Activated CD8-positive, alpha-beta memory T cell treated with anti-CD3 and anti-CD28 coated beads, Interleukin-2, amount 10 ng/mL, durations not matched to agents 7 days and 5 days (primary cell): Measurements from ENCODE around the gene ARMC6. TPM values are rescaled to one million over a fixed set of nuclear protein-coding genes. Genes with fewer than 3 reads are reported as not detected.

Source experiments
- ATAC-seq: fragments of 150-1000 bp; cut with Tn5 transposase; one replicate; pipeline ENCODE4 v1.10.0; 2021; ENCODE audit warnings: moderate library complexity
- CTCF ChIA-PET: fragments of 350-600 bp; sonication (Branson Sonifier 250); formaldehyde crosslinking; loops from one replicate; lab custom pipeline; 2021; ENCODE audit warnings: antibody characterized with exemption; lab: Charles Lee
- DNase-seq: peaks from one replicate; pipeline ENCODE4 v3.0.0-alpha.2; 2020
- H3K27ac Mint-ChIP-seq: one replicate; pipeline ENCODE4 v1.8.0; 2021; ENCODE audit warnings: mild to moderate bottlenecking, mixed read lengths
- H3K27me3 Mint-ChIP-seq: one replicate; pipeline ENCODE4 v1.8.0; 2021; ENCODE audit warnings: mixed read lengths
- H3K36me3 Mint-ChIP-seq: one replicate; pipeline ENCODE4 v1.8.0; 2021; ENCODE audit warnings: mild to moderate bottlenecking, mixed read lengths
- H3K4me1 Mint-ChIP-seq: one replicate; pipeline ENCODE4 v1.8.0; 2021; ENCODE audit warnings: mixed read lengths
- H3K4me3 Mint-ChIP-seq: one replicate; pipeline ENCODE4 v1.8.0; 2021; ENCODE audit warnings: mild to moderate bottlenecking, moderate library complexity, mixed read lengths
- H3K9me3 Mint-ChIP-seq: one replicate; pipeline ENCODE4 v1.8.0; 2022; ENCODE audit warnings: low read depth, mixed read lengths
- total RNA-seq, 2 experiments: library from RNA; stranded (reverse); gene quantifications; one replicate each; pipeline ENCODE4 v1.2.3, GENCODE V29; 2021

The ARMC6 gene
- total RNA-seq, 2 experiments from 2014 or later, result 30.8 to 39.0 TPM

- no peaks in the 10 kb centered on the region for H3K27me3 Mint-ChIP-seq
- H3K9me3 Mint-ChIP-seq, result no peaks in the 10 kb centered on the region
- H3K27ac Mint-ChIP-seq, result peak overlapping the region; percentile 96
- peaks cover 45% of the 10 kb centered on the region for H3K4me1 Mint-ChIP-seq
- H3K36me3 Mint-ChIP-seq, result peaks cover 36% of the 10 kb centered on the region
- H3K4me3 Mint-ChIP-seq, result peak overlapping the region; percentile 84
- CTCF ChIA-PET, result interaction anchor here (0.7 to 1.8 kb wide), 3 partner anchors 109 to 438 kb away, joined by 3 to 4 read pairs (median 4); no protein-coding TSS in a partner anchor
- DNase-seq, result no peak
- no peak for ATAC-seq
These were observed 1.5 kb upstream of the ARMC6 start for GRCh38 chr19:19031891-19032290.

DNA sequence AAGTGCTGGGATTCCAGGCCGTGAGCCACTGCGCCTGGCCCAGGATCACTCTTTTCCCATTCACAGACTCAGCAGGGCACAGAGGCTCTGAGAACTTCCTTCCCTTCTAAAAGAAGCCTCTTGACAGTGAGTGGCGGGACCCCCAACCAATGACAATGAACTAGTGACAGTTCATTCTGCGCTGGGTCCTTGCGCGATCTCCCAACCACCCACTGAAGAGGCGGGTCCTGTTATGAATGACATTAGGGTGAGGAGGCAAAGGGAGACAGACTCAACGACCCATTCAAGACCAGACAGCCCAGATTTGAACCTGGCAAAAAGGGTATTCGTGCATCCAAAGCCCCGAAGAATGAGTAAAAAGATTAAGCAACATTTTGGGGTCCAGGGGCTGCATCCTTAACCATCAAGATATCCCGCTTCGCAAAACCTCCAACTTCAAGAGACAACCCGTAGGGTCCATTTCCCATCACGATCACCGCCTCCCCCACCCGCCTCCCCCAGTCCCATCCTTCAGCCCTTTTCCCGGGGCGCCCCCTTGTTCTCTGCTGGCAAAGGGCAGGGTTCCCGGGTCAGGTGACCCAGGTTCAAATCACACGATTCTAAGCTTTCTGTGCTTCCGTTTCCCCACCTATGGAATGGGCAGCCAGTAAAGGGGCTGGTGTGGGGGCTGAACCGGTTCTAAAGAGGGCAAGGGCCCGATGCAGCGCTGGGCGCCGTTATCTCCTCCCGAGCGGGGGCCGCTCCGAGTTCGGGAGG, 805 bp upstream of the ARMC6 start:
- H3K27me3 Mint-ChIP-seq, result no peaks in the 10 kb centered on the region
- H3K36me3 Mint-ChIP-seq, result peaks cover 36% of the 10 kb centered on the region
- CTCF ChIA-PET, result interaction anchor here (0.7 to 1.8 kb wide), 2 partner anchors 109 to 439 kb away, joined by 3 to 4 read pairs; no protein-coding TSS in a partner anchor
- peak overlapping the region; percentile 84 for H3K4me3 Mint-ChIP-seq
- peak overlapping the region; percentile 96 for H3K27ac Mint-ChIP-seq
- peak; percentile 56 for ATAC-seq
- H3K4me1 Mint-ChIP-seq, result peaks cover 40% of the 10 kb centered on the region
- peak; percentile 94 for DNase-seq
- H3K9me3 Mint-ChIP-seq, result no peaks in the 10 kb centered on the region

GRCh38 chr19:19033176-19033425, 302 bp upstream of the ARMC6 start:
- Mint-ChIP-seq H3K36me3 (peaks cover 37% of the 10 kb centered on the region), H3K4me1 (peaks cover 39% of the 10 kb centered on the region), H3K27me3 (no peaks in the 10 kb centered on the region), H3K4me3 (peak overlapping the region; percentile 84), H3K27ac (peak overlapping the region; percentile 96), H3K9me3 (no peaks in the 10 kb centered on the region)
- DNase-seq, result no peak
- ATAC-seq, result no peak
- CTCF ChIA-PET, result no interaction called here

- H3K27ac Mint-ChIP-seq, result peak overlapping the region; percentile 98
- peaks cover 37% of the 10 kb centered on the region for H3K4me1 Mint-ChIP-seq
- H3K4me3 Mint-ChIP-seq, result peak overlapping the region; percentile 84
- no peaks in the 10 kb centered on the region for H3K27me3 Mint-ChIP-seq
- no peaks in the 10 kb centered on the region for H3K9me3 Mint-ChIP-seq
- peak; percentile 91 for DNase-seq
- CTCF ChIA-PET, result no interaction called here
- peak; percentile 66 for ATAC-seq
- peaks cover 36% of the 10 kb centered on the region for H3K36me3 Mint-ChIP-seq
These were observed 811 bp downstream of the ARMC6 start for GRCh38 chr19:19034204-19034624.

GRCh38 chr19:19039901-19040300, 6.5 kb downstream of the ARMC6 start:
- Mint-ChIP-seq H3K4me1 (peaks cover 24% of the 10 kb centered on the region), H3K27me3 (no peaks in the 10 kb centered on the region), H3K36me3 (peaks cover 21% of the 10 kb centered on the region), H3K27ac (peak overlapping the region; percentile 38), H3K4me3 (no peak overlapping the region), H3K9me3 (no peaks in the 10 kb centered on the region)
- DNase-seq, result no peak
- peak; percentile 55 for ATAC-seq
- CTCF ChIA-PET, result no interaction called here

DNA sequence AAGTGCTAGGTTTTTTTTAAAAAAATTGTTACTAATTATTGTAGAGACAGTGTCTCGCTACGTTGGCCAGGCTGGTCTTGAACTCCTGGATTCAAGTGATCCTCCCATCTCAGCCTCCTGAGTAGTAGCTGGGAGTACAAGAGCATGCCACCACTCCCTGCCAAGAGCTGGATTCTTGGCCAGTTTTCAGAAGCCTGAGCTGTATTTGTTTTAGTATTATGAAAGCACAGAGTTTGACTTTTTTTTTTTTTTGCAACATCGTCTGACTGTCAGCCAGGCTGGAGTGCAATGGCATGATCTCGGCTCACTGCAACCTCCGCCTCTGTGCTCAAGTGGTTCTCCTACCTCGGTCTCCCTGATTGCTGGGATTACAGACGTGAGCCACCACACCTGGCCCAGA, 7.0 kb downstream of the ARMC6 start:
- CTCF ChIA-PET, result interaction anchor here (0.9 kb wide), 1 partner anchor 11 kb away, joined by 3 read pairs; no protein-coding TSS in a partner anchor
- DNase-seq, result no peak
- Mint-ChIP-seq H3K27ac (no peak overlapping the region), H3K4me1 (peaks cover 22% of the 10 kb centered on the region), H3K27me3 (no peaks in the 10 kb centered on the region), H3K4me3 (no peak overlapping the region), H3K36me3 (peaks cover 23% of the 10 kb centered on the region), H3K9me3 (no peaks in the 10 kb centered on the region)
- no peak for ATAC-seq

DNA sequence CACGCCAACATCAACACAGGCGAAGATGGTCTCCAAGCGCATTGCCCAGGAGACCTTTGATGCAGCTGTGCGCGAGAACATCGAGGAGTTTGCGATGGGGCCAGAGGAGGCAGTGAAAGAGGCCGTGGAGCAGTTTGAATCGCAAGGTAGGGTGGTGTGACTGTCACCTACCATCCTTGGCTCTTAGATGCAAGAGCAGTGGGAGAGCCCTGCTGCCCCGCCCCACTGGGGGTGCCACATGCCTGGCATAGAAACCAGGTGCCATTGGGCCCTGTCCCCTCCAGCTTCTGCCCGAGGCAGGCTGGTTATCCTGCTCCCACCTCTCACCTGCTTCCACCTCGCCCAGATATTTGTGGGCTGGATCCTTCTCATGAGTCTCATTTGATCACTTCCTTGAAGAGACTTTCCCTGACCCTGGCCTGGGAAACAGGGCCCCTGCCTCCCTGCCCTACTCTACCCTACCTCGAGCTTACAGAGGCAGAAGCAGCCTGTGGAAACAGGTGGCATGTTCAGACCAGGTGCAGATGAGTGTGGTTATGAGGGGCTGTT, 9.4 kb downstream of the ARMC6 start:
- no peak overlapping the region for H3K4me3 Mint-ChIP-seq
- ATAC-seq (no peak), DNase-seq (no peak)
- H3K27me3 Mint-ChIP-seq, result no peaks in the 10 kb centered on the region
- no peak overlapping the region for H3K27ac Mint-ChIP-seq
- no peaks in the 10 kb centered on the region for H3K9me3 Mint-ChIP-seq
- H3K4me1 Mint-ChIP-seq, result peaks cover 14% of the 10 kb centered on the region
- peaks cover 15% of the 10 kb centered on the region for H3K36me3 Mint-ChIP-seq
- CTCF ChIA-PET, result no interaction called here

DNA sequence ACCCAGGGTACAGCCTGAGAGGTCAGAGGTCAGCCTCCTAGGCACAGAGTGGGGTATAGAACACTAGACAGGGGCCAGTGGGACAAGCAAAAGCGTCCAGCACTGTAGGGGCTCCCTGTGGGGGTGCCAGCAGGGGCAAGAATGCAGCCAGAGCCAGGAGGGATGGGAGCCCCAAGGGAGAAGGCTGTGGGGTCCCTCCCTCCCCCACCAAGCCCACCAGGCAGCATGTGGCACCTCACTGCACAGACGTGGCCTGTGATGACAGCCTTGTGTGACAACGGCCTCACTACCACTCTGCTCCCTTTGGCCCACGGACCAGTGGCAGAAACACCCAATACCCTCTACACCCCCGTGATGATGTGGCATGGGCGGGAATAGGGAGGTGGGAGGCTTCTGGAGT, 10.1 kb downstream of the ARMC6 start:
- Mint-ChIP-seq H3K27ac (no peak overlapping the region), H3K9me3 (no peaks in the 10 kb centered on the region), H3K4me1 (peaks cover 14% of the 10 kb centered on the region), H3K4me3 (no peak overlapping the region), H3K27me3 (no peaks in the 10 kb centered on the region), H3K36me3 (peaks cover 12% of the 10 kb centered on the region)
- ATAC-seq, result no peak
- CTCF ChIA-PET, result no interaction called here
- no peak for DNase-seq

- ATAC-seq (no peak), DNase-seq (no peak)
- peaks cover 14% of the 10 kb centered on the region for H3K4me1 Mint-ChIP-seq
- H3K4me3 Mint-ChIP-seq, result no peak overlapping the region
- no peaks in the 10 kb centered on the region for H3K9me3 Mint-ChIP-seq
- H3K27ac Mint-ChIP-seq, result no peak overlapping the region
- peaks cover 12% of the 10 kb centered on the region for H3K36me3 Mint-ChIP-seq
- CTCF ChIA-PET, result no interaction called here
- no peaks in the 10 kb centered on the region for H3K27me3 Mint-ChIP-seq
These were observed 10.5 kb downstream of the ARMC6 start for GRCh38 chr19:19043881-19044280.

- H3K27ac Mint-ChIP-seq, result no peak overlapping the region
- ATAC-seq, result no peak
- H3K27me3 Mint-ChIP-seq, result no peaks in the 10 kb centered on the region
- peaks cover 12% of the 10 kb centered on the region for H3K36me3 Mint-ChIP-seq
- CTCF ChIA-PET, result interaction anchor here (0.6 to 0.7 kb wide), 2 partner anchors 57 to 602 kb away, joined by 3 read pairs; no protein-coding TSS in a partner anchor
- DNase-seq, result no peak
- no peaks in the 10 kb centered on the region for H3K4me1 Mint-ChIP-seq
- H3K9me3 Mint-ChIP-seq, result no peaks in the 10 kb centered on the region
- no peak overlapping the region for H3K4me3 Mint-ChIP-seq
These were observed 16.0 kb downstream of the ARMC6 start for GRCh38 chr19:19049406-19049805.

DNA sequence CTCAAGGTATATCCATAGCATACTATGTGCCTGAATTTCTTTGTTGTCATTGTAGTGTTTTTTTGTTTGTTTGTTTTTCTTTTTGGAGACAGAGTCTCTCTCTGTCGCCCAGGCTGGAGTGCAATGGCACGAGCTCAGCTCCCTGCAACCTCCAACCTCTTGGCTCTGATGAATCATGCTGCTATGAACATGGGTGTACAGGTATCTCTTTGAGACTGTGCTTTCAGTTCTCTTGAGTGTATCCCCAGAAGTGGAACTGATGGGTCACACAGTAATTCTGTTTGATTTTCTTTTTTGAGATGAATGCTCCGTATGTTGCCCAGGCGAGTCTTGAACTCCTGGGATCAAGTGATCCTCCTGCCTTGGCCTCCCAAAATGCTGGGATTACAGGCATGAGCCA, 16.7 kb downstream of the ARMC6 start:
- Mint-ChIP-seq H3K4me1 (no peaks in the 10 kb centered on the region), H3K27ac (no peak overlapping the region), H3K9me3 (no peaks in the 10 kb centered on the region), H3K27me3 (no peaks in the 10 kb centered on the region), H3K4me3 (no peak overlapping the region), H3K36me3 (peaks cover 8% of the 10 kb centered on the region)
- DNase-seq, result no peak
- CTCF ChIA-PET, result interaction anchor here (1.5 kb wide), 1 partner anchor 13 kb away, joined by 4 read pairs; the partner anchor contains the start of gene SLC25A42
- no peak for ATAC-seq

DNA sequence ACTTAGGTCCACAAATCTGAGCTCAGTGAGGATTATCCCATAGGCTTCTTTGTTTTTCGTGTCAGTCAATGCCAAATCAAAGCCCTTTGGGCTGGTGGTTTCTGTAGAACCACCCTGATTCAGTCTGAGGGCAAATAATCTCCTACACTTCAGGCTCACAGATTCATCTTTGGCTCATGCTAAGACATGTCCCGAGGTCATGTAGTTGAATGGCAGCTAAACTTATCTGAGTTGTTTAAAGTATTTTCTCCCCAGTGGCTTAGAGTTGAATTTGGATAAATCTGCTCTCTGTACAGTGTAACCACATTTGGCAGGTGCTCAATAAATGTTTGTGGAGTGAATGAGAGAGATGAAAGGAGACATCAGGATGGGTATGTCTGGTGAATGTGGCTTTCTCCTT, 17.3 kb downstream of the ARMC6 start:
- Mint-ChIP-seq H3K27me3 (no peaks in the 10 kb centered on the region), H3K27ac (peak overlapping the region; percentile 28), H3K9me3 (no peaks in the 10 kb centered on the region), H3K4me1 (no peaks in the 10 kb centered on the region), H3K36me3 (peaks cover 6% of the 10 kb centered on the region), H3K4me3 (no peak overlapping the region)
- CTCF ChIA-PET, result interaction anchor here (1.0 to 1.5 kb wide), 3 partner anchors 10 to 90 kb away, joined by 3 to 4 read pairs (median 3); partner anchors contain the start of gene SLC25A42
- ATAC-seq, result no peak
- DNase-seq, result no peak

- Mint-ChIP-seq H3K27me3 (no peaks in the 10 kb centered on the region), H3K4me3 (no peak overlapping the region), H3K27ac (no peak overlapping the region), H3K9me3 (no peaks in the 10 kb centered on the region), H3K36me3 (peaks cover 4% of the 10 kb centered on the region), H3K4me1 (no peaks in the 10 kb centered on the region)
- no peak for ATAC-seq
- no peak for DNase-seq
- CTCF ChIA-PET, result interaction anchor here (1.0 to 1.7 kb wide), 4 partner anchors 11 to 89 kb away, joined by 3 to 5 read pairs (median 4); partner anchors contain the start of gene SLC25A42
These were observed 18.2 kb downstream of the ARMC6 start for GRCh38 chr19:19051478-19052213.
